Upper lobe of left lung (tissue), 6 donors: ENCODE data around the gene EEPD1. TPM values are rescaled to one million over a fixed set of nuclear protein-coding genes. Genes with fewer than 3 reads are reported as not detected.
"Not testable (repeated sequence)": the region's sequence is repeated elsewhere in the genome, so short reads cannot be mapped to it uniquely, and the experiment has no call there.

Source experiments
- ATAC-seq, 2 donors: fragments of 200-7000 bp; cut with Tn5 transposase; one replicate each; pipeline ENCODE4 v1.9.1; 2022; ENCODE audit warnings: mild to moderate bottlenecking in 2 of 2, moderate library complexity in 2 of 2; ENCODE audit not compliant: low FRiP score in 2 of 2
- DNase-seq, 2 donors: peaks; one replicate each; pipeline ENCODE4 v3.0.0-alpha.2; 2019 to 2020
- H3K27ac ChIP-seq, 4 donors: fragments of 200-600 bp; sonication (generic); one replicate each; pipeline ENCODE4 v1.5.1; 2016 to 2019
- H3K27me3 ChIP-seq, 4 donors: fragments of 200-600 bp; sonication (generic); one replicate each; pipeline ENCODE4 v1.5.1; 2017 to 2019
- H3K36me3 ChIP-seq, 4 donors: fragments of 200-600 bp; sonication (generic); one replicate each; pipeline ENCODE4 v1.5.1; 2016 to 2019
- H3K4me1 ChIP-seq, 4 donors: fragments of 200-600 bp; sonication (generic); one replicate each; pipeline ENCODE4 v1.5.1; 2018 to 2019
- H3K4me3 ChIP-seq, 4 donors: fragments of 200-600 bp; sonication (generic); one replicate each; pipeline ENCODE4 v1.5.1; 2017 to 2019; ENCODE audit warnings: mild to moderate bottlenecking in 2 of 4, moderate library complexity in 1 of 4
- H3K9me3 ChIP-seq, 4 donors: fragments of 200-600 bp; sonication (generic); one replicate each; pipeline ENCODE4 v1.5.1; 2018 to 2019
- CTCF ChIP-seq, 6 experiments: fragments of 450-650 bp in 4 of 6; fragments of 200-600 bp in 2 of 6; sonication (generic) in 2 of 6; IDR thresholded peaks; one replicate each; pipeline ENCODE4 v1.5.1; 2016 to 2019; ENCODE audit warnings: antibody characterized with exemption in 6 of 6
- EP300 ChIP-seq, 4 donors: sonication (generic); formaldehyde crosslinking; IDR thresholded peaks; one replicate each; pipeline ENCODE4 v1.5.1; 2017; ENCODE audit warnings: antibody characterized with exemption in 4 of 4, control low read depth in 2 of 4
- POLR2A ChIP-seq, 4 donors: fragments of 450-650 bp; IDR thresholded peaks; one replicate each; pipeline ENCODE4 v1.5.1; 2016 to 2017; ENCODE audit warnings: antibody characterized with exemption in 4 of 4, mild to moderate bottlenecking in 2 of 4
- POLR2AphosphoS5 ChIP-seq, 2 donors: sonication (generic); formaldehyde crosslinking; IDR thresholded peaks; one replicate each; pipeline ENCODE4 v1.5.1; 2017; ENCODE audit warnings: antibody characterized with exemption in 2 of 2
- WGBS, 2 donors: methylation state at CpG; one replicate each; pipeline ENCODE4 v1.1.5; 2017 to 2018; 5-methylcytosine and 5-hydroxymethylcytosine counted together
- total RNA-seq, 6 donors: library from RNA; depleted of rRNA in 4 of 6; stranded (reverse); fragments of >200 nt in 4 of 6; gene quantifications; one replicate each; pipeline versions ENCODE4 v1.1.0 to v1.2.1, GENCODE V29; 2016 to 2021
- donor health status: DM: no; HTN: no; CAD: no; lungs with moderate emphysema.
- donor health status: DM: no; HTN: yes; CAD: no; lungs with severe emphysema.

The EEPD1 gene
- total RNA-seq, 6 donors from 2014 or later: 5.9 to 25.1 (median 11.2) TPM

GRCh38 chr7:36258510-36259259 is 105.6 kb downstream of the EEPD1 start:
- DNase-seq (peak in 1 of 2 donors; percentile 89), ATAC-seq (peak in 1 of 2 donors; percentile 77)
- H3K27ac ChIP-seq, H3K36me3 ChIP-seq, H3K9me3 ChIP-seq, H3K4me3 ChIP-seq, H3K27me3 ChIP-seq: not testable (repeated sequence)
- H3K4me1 ChIP-seq: peaks cover 21 to 38% (median 28%) of the 10 kb centered on the region in 4 donors
- peak in 1 of 2 donors; percentile 35 for TF ChIP-seq POLR2AphosphoS5 (IDR thresholded peaks at IDR 0.05)
- 46 to 65% methylated on average over 14 to 18 of the region's 18 CpGs for WGBS, 2 donors

GRCh38 chr7:36260481-36260880 is 107.4 kb downstream of the EEPD1 start:
- Histone ChIP-seq H3K36me3 (no peaks in the 10 kb centered on the region), H3K4me1 (peaks cover 28 to 53% (median 38%) of the 10 kb centered on the region in 4 donors), H3K9me3 (no peaks in the 10 kb centered on the region), H3K27me3 (no peaks in the 10 kb centered on the region), H3K4me3 (no peak overlapping the region), H3K27ac (peak overlapping the region in 1 of 4 donors; percentile 26)
- TF ChIP-seq POLR2A (IDR thresholded peaks at IDR 0.05): no peak
- TF ChIP-seq CTCF (IDR thresholded peaks at IDR 0.05): no peak
- no peak for TF ChIP-seq EP300 (IDR thresholded peaks at IDR 0.05)
- no peak for TF ChIP-seq POLR2AphosphoS5 (IDR thresholded peaks at IDR 0.05)
- ATAC-seq (no peak), DNase-seq (no peak)
- WGBS, 2 donors: 76 to 77% methylated on average over 2 of the region's 2 CpGs

GRCh38 chr7:36261019-36261754 is 108.1 kb downstream of the EEPD1 start:
- WGBS, 2 donors: 53 to 61% methylated on average over 2 of the region's 2 CpGs
- no peaks in the 10 kb centered on the region for H3K36me3 ChIP-seq
- H3K4me3 ChIP-seq: no peak overlapping the region
- no peaks in the 10 kb centered on the region for H3K9me3 ChIP-seq
- TF ChIP-seq POLR2A (IDR thresholded peaks at IDR 0.05) (no peak), CTCF (IDR thresholded peaks at IDR 0.05) (no peak), EP300 (IDR thresholded peaks at IDR 0.05) (no peak), POLR2AphosphoS5 (IDR thresholded peaks at IDR 0.05) (no peak)
- H3K4me1 ChIP-seq: peaks cover 28 to 59% (median 39%) of the 10 kb centered on the region in 4 donors
- no peak for ATAC-seq
- peak overlapping the region in 1 of 4 donors; percentile 26 for H3K27ac ChIP-seq
- DNase-seq: no peak
- H3K27me3 ChIP-seq: no peaks in the 10 kb centered on the region

- H3K4me3 ChIP-seq: no peak overlapping the region
- TF ChIP-seq POLR2AphosphoS5 (IDR thresholded peaks at IDR 0.05) (no peak), CTCF (IDR thresholded peaks at IDR 0.05) (no peak), EP300 (IDR thresholded peaks at IDR 0.05) (no peak), POLR2A (IDR thresholded peaks at IDR 0.05) (no peak)
- peak overlapping the region in 2 of 4 donors; percentile 61 to 82 for H3K27ac ChIP-seq
- H3K9me3 ChIP-seq: no peaks in the 10 kb centered on the region
- 53 to 70% methylated on average over 5 of the region's 5 CpGs for WGBS, 2 donors
- peaks cover 28 to 59% (median 39%) of the 10 kb centered on the region in 4 donors for H3K4me1 ChIP-seq
- no peaks in the 10 kb centered on the region for H3K27me3 ChIP-seq
- DNase-seq: no peak
- H3K36me3 ChIP-seq: no peaks in the 10 kb centered on the region
- no peak for ATAC-seq
These were observed 109.4 kb downstream of the EEPD1 start for GRCh38 chr7:36262309-36263094.

- TF ChIP-seq EP300 (IDR thresholded peaks at IDR 0.05) (no peak), POLR2AphosphoS5 (IDR thresholded peaks at IDR 0.05) (no peak), CTCF (IDR thresholded peaks at IDR 0.05) (no peak), POLR2A (IDR thresholded peaks at IDR 0.05) (no peak)
- Histone ChIP-seq H3K4me3 (no peak overlapping the region), H3K27ac (peak overlapping the region in 2 of 4 donors; percentile 61 to 82), H3K4me1 (peaks cover 26 to 56% (median 37%) of the 10 kb centered on the region in 4 donors), H3K36me3 (no peaks in the 10 kb centered on the region), H3K9me3 (no peaks in the 10 kb centered on the region), H3K27me3 (no peaks in the 10 kb centered on the region)
- WGBS, 2 donors: 84 to 97% methylated on average over 5 of the region's 5 CpGs
- DNase-seq: no peak
- ATAC-seq: no peak
These were observed 110.0 kb downstream of the EEPD1 start for GRCh38 chr7:36263095-36263484.
